ENCODE results near the gene ANKRD16.

ANKRD16 gene

GRCh38 chr10:5814110-5815107, 75.3 kb downstream of the ANKRD16 start:
- H3K4me3 ChIP-seq (ENCODE audit: low read depth, low read length), result peak overlapping the region; percentile 91
- DNase-seq (ENCODE audit: low read depth), result no peak

DNA sequence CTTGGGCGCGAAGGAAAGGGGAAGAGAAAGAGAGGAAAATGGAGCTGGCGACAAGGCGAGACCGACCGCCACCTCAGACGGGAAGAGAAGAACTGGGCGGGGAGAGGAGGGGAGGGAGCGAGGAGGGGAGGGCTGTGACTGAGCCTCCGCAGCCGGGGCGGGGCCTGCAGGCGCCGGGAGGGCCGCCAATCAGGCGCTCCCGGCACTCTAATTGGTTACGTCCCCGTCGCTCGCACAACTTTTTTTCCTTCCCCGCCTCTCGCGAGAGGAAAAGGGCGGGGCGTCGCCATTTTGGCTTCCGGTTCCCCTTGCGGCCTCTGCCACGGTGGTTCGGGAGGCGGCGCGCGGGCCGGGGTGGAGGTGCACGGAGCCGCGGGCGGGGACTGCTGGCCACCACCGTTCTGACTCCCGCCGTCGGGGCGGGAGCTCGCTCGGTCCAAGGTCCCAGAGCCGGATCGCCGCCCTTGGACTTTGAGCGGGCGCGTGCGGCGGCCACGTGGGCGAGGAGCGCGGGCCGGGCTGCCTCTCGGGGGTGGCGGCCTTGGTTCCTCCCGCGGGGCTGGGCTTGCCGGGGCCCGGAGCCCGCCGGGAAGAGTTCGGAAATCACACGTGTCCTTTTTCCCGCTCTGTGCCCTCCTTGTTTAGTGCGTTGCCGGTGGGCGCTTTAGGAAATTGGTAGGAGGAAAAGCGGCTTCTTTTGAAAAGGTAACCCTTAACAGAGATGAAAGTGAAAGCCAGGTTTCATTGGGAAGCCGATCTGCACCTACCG, 76.2 kb downstream of the ANKRD16 start, which contains the start of gene GDI2:
Gene GDI2 (minus strand): TSS at position 94 of the 769 bp plus-strand sequence. CDS start 176 bp downstream, outside the sequence.
- peak within 1 kb of the TSS; percentile 91 for H3K4me3 ChIP-seq (ENCODE audit: low read depth, low read length)
- DNase-seq (ENCODE audit: low read depth), result peak; percentile 90

GRCh38 chr10:5813091-5813340, 76.7 kb downstream of the ANKRD16 start:
- no peak for DNase-seq (ENCODE audit: low read depth)
- H3K4me3 ChIP-seq (ENCODE audit: low read depth, low read length), result peak overlapping the region; percentile 91

DNA sequence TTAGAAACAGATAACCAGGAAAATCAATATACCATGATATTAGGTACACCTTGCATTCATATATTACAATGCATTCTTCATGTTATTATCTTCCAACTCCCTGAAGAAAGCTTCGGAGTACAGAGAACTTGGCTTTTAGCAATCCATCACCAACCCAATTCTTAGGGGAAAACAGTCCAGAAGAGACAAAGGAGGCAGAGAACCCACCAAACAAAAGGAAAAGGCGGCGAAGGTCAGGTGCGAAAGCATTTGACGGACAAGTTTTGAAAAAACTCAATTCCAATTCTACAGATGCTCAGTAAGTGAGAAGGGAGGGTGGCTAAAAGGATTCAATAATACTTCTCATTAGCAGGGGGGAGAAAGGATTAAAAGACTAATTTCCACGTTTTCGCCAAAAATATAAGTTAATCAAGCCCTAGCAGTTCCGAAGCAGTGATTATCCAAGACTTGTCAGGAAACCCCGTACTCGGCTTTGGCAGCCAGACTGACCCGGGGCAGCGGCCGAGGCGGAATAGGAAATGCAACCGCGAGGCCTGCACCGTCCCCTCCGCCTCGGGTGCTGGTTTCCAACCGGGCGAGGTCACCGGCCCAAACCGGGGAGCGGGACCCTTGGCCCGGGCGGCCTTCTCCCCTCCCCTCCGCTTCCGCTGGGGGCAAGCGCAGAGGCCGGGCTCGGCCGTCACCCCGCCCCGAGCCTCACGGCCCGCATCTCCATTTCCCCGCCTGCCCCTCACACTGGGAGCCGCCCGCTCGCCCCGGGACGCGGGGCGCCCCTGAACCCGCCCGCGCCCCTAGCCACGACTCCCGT, 77.2 kb downstream of the ANKRD16 start:
- no peak for DNase-seq (ENCODE audit: low read depth)
- H3K4me3 ChIP-seq (ENCODE audit: low read depth, low read length), result peak overlapping the region; percentile 91
